Rectal smooth muscle tissue (tissue), 1 donor: ENCODE results near the gene SYNDIG1L.

Source experiments
- H3K27ac ChIP-seq: one replicate; pipeline ENCODE4 v1.7.0; 2013; ENCODE audit warnings: low read depth, low read length, inconsistent platforms
- H3K27me3 ChIP-seq: one replicate; pipeline ENCODE4 v1.7.0; 2013; ENCODE audit warnings: low read length; ENCODE audit not compliant: control insufficient read depth, insufficient read depth
- H3K36me3 ChIP-seq: one replicate; pipeline ENCODE4 v1.7.0; 2013; ENCODE audit warnings: low read length; ENCODE audit not compliant: control insufficient read depth, insufficient read depth
- H3K4me1 ChIP-seq: one replicate; pipeline ENCODE4 v1.7.0; 2013; ENCODE audit warnings: low read length; ENCODE audit not compliant: control insufficient read depth, insufficient read depth
- H3K4me3 ChIP-seq: one replicate; pipeline ENCODE4 v1.7.0; 2013; ENCODE audit warnings: low read length
- H3K9ac ChIP-seq: one replicate; pipeline ENCODE4 v1.7.0; 2013; ENCODE audit warnings: low read length

The SYNDIG1L gene

DNA sequence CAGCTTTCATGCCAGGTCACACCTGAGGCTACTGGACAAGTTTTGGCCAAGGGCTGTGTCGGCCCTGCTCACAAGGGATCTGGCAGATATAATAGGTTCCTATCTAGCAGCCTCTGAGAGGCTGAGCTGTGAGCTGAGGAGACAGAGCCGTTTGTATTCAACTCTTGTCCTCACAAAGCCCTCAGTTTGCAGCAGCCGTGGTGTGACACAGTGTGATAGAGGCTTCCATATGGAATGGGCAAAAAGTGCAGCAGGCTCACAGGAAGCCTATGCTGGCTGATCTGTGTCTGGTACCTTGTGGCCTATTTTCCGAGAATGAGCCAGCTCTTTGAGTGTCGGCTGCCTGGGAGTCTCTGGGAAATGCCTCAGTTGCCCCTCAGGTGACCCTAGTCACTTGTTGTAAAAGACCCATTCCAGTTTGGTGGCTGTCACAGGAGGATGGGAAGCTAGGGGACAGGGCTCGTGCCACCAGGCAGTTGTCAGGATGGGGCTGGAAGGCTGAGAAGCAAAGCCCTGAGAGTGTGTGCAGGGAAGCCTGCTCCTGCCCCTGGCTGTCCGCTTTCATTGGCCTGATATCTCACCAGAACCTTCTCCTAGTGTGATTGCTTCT is 61.6 kb downstream of the SYNDIG1L start:
- H3K4me3 ChIP-seq = no peak overlapping the region
- H3K27ac ChIP-seq = no peak overlapping the region
- no peaks in the 10 kb centered on the region for H3K36me3 ChIP-seq
- no peaks in the 10 kb centered on the region for H3K27me3 ChIP-seq
- H3K4me1 ChIP-seq = no peaks in the 10 kb centered on the region
- no peak overlapping the region for H3K9ac ChIP-seq

DNA sequence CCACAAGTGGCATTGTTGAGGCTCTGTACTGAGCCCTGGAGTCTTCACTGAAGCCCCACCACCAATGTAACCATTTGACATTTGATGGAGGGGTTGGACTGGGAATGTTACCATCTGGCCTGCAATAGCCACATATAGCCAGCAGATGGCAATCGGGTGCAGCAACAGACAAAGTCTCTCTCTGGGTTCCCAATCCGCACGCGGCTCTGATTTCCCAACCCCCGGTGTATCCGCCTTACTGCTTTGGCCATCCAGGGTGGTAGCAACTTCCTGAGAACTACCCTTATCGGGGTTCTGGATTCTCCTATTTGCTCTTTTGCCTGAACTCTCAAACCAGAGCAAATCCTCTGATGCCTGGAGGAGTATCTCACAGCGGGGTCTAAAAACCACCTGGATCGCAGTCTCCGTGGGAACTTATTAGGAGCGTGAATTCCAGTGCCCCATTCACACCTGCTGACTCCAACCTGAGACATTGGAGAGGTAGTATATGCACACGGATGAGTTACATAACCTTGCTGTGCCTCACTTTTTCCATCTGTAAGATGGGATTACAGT is 63.6 kb downstream of the SYNDIG1L start:
- no peaks in the 10 kb centered on the region for H3K36me3 ChIP-seq
- no peak overlapping the region for H3K27ac ChIP-seq
- H3K9ac ChIP-seq = no peak overlapping the region
- H3K4me3 ChIP-seq = no peak overlapping the region
- no peaks in the 10 kb centered on the region for H3K4me1 ChIP-seq
- H3K27me3 ChIP-seq = no peaks in the 10 kb centered on the region

DNA sequence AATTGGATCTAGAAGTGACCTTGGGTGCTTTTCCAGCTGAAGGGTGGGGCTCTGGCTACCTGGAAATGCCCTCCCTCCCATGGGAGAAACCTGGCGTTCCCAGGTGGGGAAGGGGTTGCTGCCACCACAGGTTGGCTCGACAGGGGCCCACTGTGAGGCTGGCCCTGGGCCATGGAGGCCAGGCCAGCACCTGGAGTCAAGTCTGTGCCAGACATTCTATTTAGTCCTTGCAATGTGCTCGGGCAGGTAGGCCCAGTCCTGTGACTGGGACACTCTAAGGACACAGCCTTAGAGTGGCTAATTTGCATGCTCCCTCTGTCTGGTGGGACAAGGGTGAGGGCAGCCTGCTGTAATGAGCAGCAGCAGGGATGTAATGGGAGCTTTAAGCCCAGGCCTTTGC is 65.8 kb downstream of the SYNDIG1L start:
- H3K27ac ChIP-seq = no peak overlapping the region
- no peak overlapping the region for H3K4me3 ChIP-seq
- H3K36me3 ChIP-seq = no peaks in the 10 kb centered on the region
- H3K4me1 ChIP-seq = no peaks in the 10 kb centered on the region
- no peaks in the 10 kb centered on the region for H3K27me3 ChIP-seq
- H3K9ac ChIP-seq = no peak overlapping the region

DNA sequence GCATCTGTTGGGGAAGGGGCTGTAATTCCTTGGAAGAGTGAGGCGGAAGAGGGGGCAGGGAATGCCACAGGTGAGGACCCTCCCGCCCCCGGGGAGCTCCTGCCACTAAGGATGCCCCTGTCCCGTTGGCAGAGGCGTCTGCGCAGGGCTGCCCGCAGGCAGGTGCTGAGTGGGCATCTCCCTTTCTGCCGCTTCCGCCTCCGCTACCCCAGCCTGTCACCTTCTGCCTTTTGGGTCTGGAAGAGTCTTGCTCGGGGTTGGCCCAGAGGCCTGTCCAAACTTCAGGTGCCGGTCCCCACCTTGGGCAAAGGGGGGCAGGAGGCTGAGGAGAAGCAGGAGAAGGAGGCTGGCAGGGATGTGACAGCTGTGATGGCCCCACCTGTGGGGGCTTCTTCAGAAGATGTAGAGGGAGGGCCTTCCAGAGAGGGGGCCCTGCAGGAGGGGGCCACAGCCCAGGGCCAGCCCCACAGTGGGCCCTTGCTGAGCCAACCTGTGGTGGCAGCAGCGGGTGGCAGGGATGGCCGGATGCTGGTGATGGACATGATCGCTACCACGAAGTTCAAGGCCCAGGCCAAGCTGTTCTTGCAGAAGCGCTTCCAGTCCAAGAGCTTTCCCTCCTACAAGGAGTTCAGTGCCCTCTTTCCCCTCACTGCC is 67.7 kb downstream of the SYNDIG1L start:
- H3K36me3 ChIP-seq = no peaks in the 10 kb centered on the region
- H3K9ac ChIP-seq = no peak overlapping the region
- H3K27ac ChIP-seq = no peak overlapping the region
- H3K4me1 ChIP-seq = no peaks in the 10 kb centered on the region
- H3K27me3 ChIP-seq = no peaks in the 10 kb centered on the region
- no peak overlapping the region for H3K4me3 ChIP-seq

DNA sequence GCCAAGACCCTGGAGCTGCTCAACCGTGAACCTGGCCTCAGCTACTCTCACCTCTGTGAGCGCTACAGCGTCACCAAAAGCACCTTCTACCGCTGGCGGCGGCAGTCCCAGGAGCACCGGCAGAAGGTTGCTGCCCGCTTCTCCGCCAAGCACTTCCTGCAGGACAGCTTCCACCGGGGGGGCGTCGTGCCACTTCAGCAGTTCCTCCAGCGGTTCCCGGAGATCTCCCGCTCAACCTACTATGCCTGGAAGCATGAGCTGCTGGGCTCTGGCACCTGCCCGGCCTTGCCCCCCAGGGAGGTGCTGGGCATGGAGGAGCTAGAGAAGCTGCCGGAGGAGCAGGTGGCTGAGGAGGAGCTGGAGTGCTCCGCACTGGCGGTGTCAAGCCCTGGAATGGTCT is 68.4 kb downstream of the SYNDIG1L start:
- H3K4me1 ChIP-seq = no peaks in the 10 kb centered on the region
- no peaks in the 10 kb centered on the region for H3K27me3 ChIP-seq
- no peak overlapping the region for H3K27ac ChIP-seq
- H3K4me3 ChIP-seq = no peak overlapping the region
- no peaks in the 10 kb centered on the region for H3K36me3 ChIP-seq
- no peak overlapping the region for H3K9ac ChIP-seq

DNA sequence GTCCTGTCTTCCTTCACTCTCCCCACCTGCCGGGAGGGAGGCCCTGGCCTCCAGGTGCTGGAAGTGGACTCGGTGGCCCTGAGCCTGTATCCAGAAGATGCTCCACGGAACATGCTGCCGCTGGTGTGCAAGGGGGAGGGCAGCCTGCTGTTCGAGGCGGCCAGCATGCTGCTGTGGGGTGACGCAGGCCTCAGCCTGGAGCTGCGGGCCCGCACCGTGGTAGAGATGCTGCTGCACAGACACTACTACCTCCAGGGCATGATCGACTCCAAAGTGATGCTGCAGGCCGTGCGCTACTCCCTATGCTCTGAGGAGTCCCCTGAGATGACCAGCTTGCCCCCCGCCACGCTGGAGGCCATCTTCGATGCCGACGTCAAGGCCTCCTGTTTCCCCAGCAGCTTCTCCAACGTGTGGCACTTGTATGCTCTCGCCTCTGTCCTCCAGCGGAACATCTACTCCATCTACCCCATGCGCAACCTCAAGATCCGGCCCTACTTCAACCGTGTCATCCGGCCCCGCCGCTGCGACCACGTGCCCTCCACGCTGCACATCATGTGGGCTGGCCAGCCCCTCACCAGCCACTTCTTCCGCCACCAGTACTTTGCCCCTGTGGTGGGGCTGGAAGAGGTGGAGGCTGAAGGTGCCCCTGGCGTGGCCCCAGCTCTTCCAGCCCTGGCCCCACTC is 69.0 kb downstream of the SYNDIG1L start:
- H3K36me3 ChIP-seq = no peaks in the 10 kb centered on the region
- no peak overlapping the region for H3K4me3 ChIP-seq
- no peaks in the 10 kb centered on the region for H3K4me1 ChIP-seq
- H3K9ac ChIP-seq = no peak overlapping the region
- no peaks in the 10 kb centered on the region for H3K27me3 ChIP-seq
- no peak overlapping the region for H3K27ac ChIP-seq
